ENCODE results near the gene ZNF248. TPM values are rescaled to one million over a fixed set of nuclear protein-coding genes. Genes with fewer than 3 reads are reported as not detected.

The ZNF248 gene
- total RNA-seq, 2 experiments from 2014 or later = 13.4 to 16.0 TPM

- Histone ChIP-seq H3K4me1 (ENCODE audit: insufficient read depth, low read length, poor library complexity, severe bottlenecking) (no peaks in the 10 kb centered on the region), H3K9me3 (ENCODE audit: low read length) (no peaks in the 10 kb centered on the region), H4K20me1 (ENCODE audit: insufficient read depth, low read length) (no peaks in the 10 kb centered on the region), H3K4me3 (ENCODE audit: low read depth, low read length, poor library complexity, severe bottlenecking) (no peak overlapping the region), H2AFZ (ENCODE audit: low read length) (no peak overlapping the region), H3K9me2 (ENCODE audit: insufficient read depth, low read length) (no peaks in the 10 kb centered on the region), H3K4me2 (ENCODE audit: low read length) (no peak overlapping the region), H3K79me2 (ENCODE audit: insufficient read depth, low read depth, low read length) (no peaks in the 10 kb centered on the region), H3K27ac (ENCODE audit: low read depth, low read length, poor library complexity, severe bottlenecking) (no peak overlapping the region), H3K36me3 (ENCODE audit: insufficient read depth, low read length) (no peaks in the 10 kb centered on the region)
- intact Hi-C loops (cut with micrococcal nuclease; ENCODE audit: unreplicated experiment) = no loop called here
- no peak for DNase-seq (ENCODE audit: low spot score)
- POLR2A ChIA-PET = no interaction called here
- TF ChIP-seq EZH2phosphoT487 (IDR thresholded peaks at IDR 0.05; ENCODE audit: borderline replicate concordance, low read depth, low read length) (no peak), CTCF (conservative IDR thresholded peaks at IDR 0.05; ENCODE audit: low read length) (no peak)
- CTCF ChIA-PET (ENCODE audit: unreplicated experiment) = no interaction called here
- BruUV-seq (replicated peaks) = no TSS peak
Measured at GRCh38 chr10:37748170-37748569, 109.2 kb downstream of the ZNF248 start.

GRCh38 chr10:37747081-37747480 is 110.3 kb downstream of the ZNF248 start:
- intact Hi-C loops (cut with micrococcal nuclease; ENCODE audit: unreplicated experiment) = no loop called here
- Histone ChIP-seq H3K27ac (ENCODE audit: low read depth, low read length, poor library complexity, severe bottlenecking) (no peak overlapping the region), H3K4me2 (ENCODE audit: low read length) (no peak overlapping the region), H2AFZ (ENCODE audit: low read length) (no peak overlapping the region), H3K9me3 (ENCODE audit: low read length) (no peaks in the 10 kb centered on the region), H3K4me3 (ENCODE audit: low read depth, low read length, poor library complexity, severe bottlenecking) (no peak overlapping the region), H3K9me2 (ENCODE audit: insufficient read depth, low read length) (no peaks in the 10 kb centered on the region), H4K20me1 (ENCODE audit: insufficient read depth, low read length) (no peaks in the 10 kb centered on the region), H3K36me3 (ENCODE audit: insufficient read depth, low read length) (no peaks in the 10 kb centered on the region), H3K79me2 (ENCODE audit: insufficient read depth, low read depth, low read length) (no peaks in the 10 kb centered on the region), H3K4me1 (ENCODE audit: insufficient read depth, low read length, poor library complexity, severe bottlenecking) (no peaks in the 10 kb centered on the region)
- TF ChIP-seq CTCF (conservative IDR thresholded peaks at IDR 0.05; ENCODE audit: low read length) (no peak), EZH2phosphoT487 (IDR thresholded peaks at IDR 0.05; ENCODE audit: borderline replicate concordance, low read depth, low read length) (no peak)
- no peak for DNase-seq (ENCODE audit: low spot score)
- no TSS peak for BruUV-seq (replicated peaks)
- ChIA-PET CTCF (ENCODE audit: unreplicated experiment) (no interaction called here), POLR2A (no interaction called here)

- BruUV-seq (replicated peaks) = no TSS peak
- ChIA-PET CTCF (ENCODE audit: unreplicated experiment) (no interaction called here), POLR2A (no interaction called here)
- no peaks in the 10 kb centered on the region for H3K36me3 ChIP-seq (ENCODE audit: insufficient read depth, low read length)
- no peak for DNase-seq (ENCODE audit: low spot score)
- no peak overlapping the region for H2AFZ ChIP-seq (ENCODE audit: low read length)
- H3K79me2 ChIP-seq (ENCODE audit: insufficient read depth, low read depth, low read length) = no peaks in the 10 kb centered on the region
- no peak overlapping the region for H3K27ac ChIP-seq (ENCODE audit: low read depth, low read length, poor library complexity, severe bottlenecking)
- no peak for TF ChIP-seq EZH2phosphoT487 (IDR thresholded peaks at IDR 0.05; ENCODE audit: borderline replicate concordance, low read depth, low read length)
- TF ChIP-seq CTCF (conservative IDR thresholded peaks at IDR 0.05; ENCODE audit: low read length) = no peak
- no peaks in the 10 kb centered on the region for H3K9me3 ChIP-seq (ENCODE audit: low read length)
- no peak overlapping the region for H3K4me3 ChIP-seq (ENCODE audit: low read depth, low read length, poor library complexity, severe bottlenecking)
- no peaks in the 10 kb centered on the region for H4K20me1 ChIP-seq (ENCODE audit: insufficient read depth, low read length)
- no peak overlapping the region for H3K4me2 ChIP-seq (ENCODE audit: low read length)
- H3K9me2 ChIP-seq (ENCODE audit: insufficient read depth, low read length) = no peaks in the 10 kb centered on the region
- intact Hi-C loops (cut with micrococcal nuclease; ENCODE audit: unreplicated experiment) = no loop called here
- no peaks in the 10 kb centered on the region for H3K4me1 ChIP-seq (ENCODE audit: insufficient read depth, low read length, poor library complexity, severe bottlenecking)
Measured at GRCh38 chr10:37741831-37742230, 115.6 kb downstream of the ZNF248 start.

All from OCI-LY7 (cell line).